GM19452 (cell line): Measurements from ENCODE around the gene ZBTB33.

ENCODE experiments used
- ATAC-seq: cut with Tn5 transposase; IDR thresholded peaks from one replicate; pipeline ENCODE4 v1.9.1; 2021; ENCODE audit not compliant: unreplicated experiment

The ZBTB33 gene

GRCh38 chrX:120304256-120304655 is 53.6 kb downstream of the ZBTB33 start:
- no peak for ATAC-seq

- ATAC-seq, result no peak
Measured at GRCh38 chrX:120305531-120306141, 55.0 kb downstream of the ZBTB33 start.

GRCh38 chrX:120306630-120307029 is 56.0 kb downstream of the ZBTB33 start:
- no peak for ATAC-seq
